Choroid plexus epithelial cell (primary cell): Measurements from ENCODE around the gene TAL1.
A peak's percentile ranks its signal among the peaks of the same experiment; 100 is the strongest.

ENCODE experiments used
- DNase-seq: peaks from one replicate; pipeline ENCODE4 v3.0.0-alpha.2; 2010; ENCODE audit warnings: low read depth
- H3K4me3 ChIP-seq: 2 replicates; pipeline ENCODE4 v1.5.1; 2011; ENCODE audit warnings: low read depth, mild to moderate bottlenecking, control low read depth, low read length, moderate library complexity
- CTCF ChIP-seq: conservative IDR thresholded peaks from 2 replicates; pipeline ENCODE4 v1.5.1; 2011; ENCODE audit warnings: low read depth, mild to moderate bottlenecking, control low read depth, inconsistent platforms, low read length, moderate library complexity

TAL1 gene

GRCh38 chr1:47181955-47182675, 49.9 kb downstream of the TAL1 start:
- peak; percentile 42 for DNase-seq
- H3K4me3 ChIP-seq: no peak overlapping the region
- no peak for TF ChIP-seq CTCF

GRCh38 chr1:47181095-47181954, 50.7 kb downstream of the TAL1 start:
- TF ChIP-seq CTCF: no peak
- H3K4me3 ChIP-seq: no peak overlapping the region
- no peak for DNase-seq

GRCh38 chr1:47180603-47181094, 51.4 kb downstream of the TAL1 start:
- DNase-seq: peak; percentile 43
- TF ChIP-seq CTCF: no peak

GRCh38 chr1:47179988-47180563, 51.9 kb downstream of the TAL1 start:
- DNase-seq: no peak
- no peak for TF ChIP-seq CTCF
- H3K4me3 ChIP-seq: no peak overlapping the region

More at GRCh38 chr1:47180603-47181094, 51.4 kb downstream of the TAL1 start:
- no peak overlapping the region for H3K4me3 ChIP-seq

GRCh38 chr1:47179017-47179987, 52.7 kb downstream of the TAL1 start:
- TF ChIP-seq CTCF: peak; percentile 97
- peak overlapping the region; percentile 54 for H3K4me3 ChIP-seq
- peak; percentile 96 for DNase-seq

GRCh38 chr1:47178654-47179016, 53.4 kb downstream of the TAL1 start:
- DNase-seq: no peak
- no peak for TF ChIP-seq CTCF
- peak overlapping the region; percentile 54 for H3K4me3 ChIP-seq
